Sigmoid colon (tissue), 7 donors: ENCODE data around the gene B3GAT1. TPM values are rescaled to one million over a fixed set of nuclear protein-coding genes. Genes with fewer than 3 reads are reported as not detected.

Experiments used
- DNase-seq: peaks from one replicate; pipeline ENCODE4 v3.0.0-alpha.2; 2019
- H3K27ac ChIP-seq, 4 donors: fragments of 200-600 bp; sonication (generic); one replicate each; pipeline ENCODE4 v1.5.1; 2016 to 2019; ENCODE audit warnings: mild to moderate bottlenecking in 1 of 4
- H3K27me3 ChIP-seq, 3 donors: fragments of 200-600 bp; sonication (generic); one replicate each; pipeline ENCODE4 v1.5.1; 2019; ENCODE audit warnings: mild to moderate bottlenecking in 1 of 3
- H3K36me3 ChIP-seq, 4 donors: fragments of 200-600 bp; sonication (generic); one replicate each; pipeline ENCODE4 v1.5.1; 2016 to 2019
- H3K4me1 ChIP-seq, 4 donors: fragments of 200-600 bp; sonication (generic); one replicate each; pipeline ENCODE4 v1.5.1; 2017 to 2019
- H3K4me3 ChIP-seq, 4 donors: fragments of 200-600 bp; sonication (generic); one replicate each; pipeline ENCODE4 v1.5.1; 2017 to 2019; ENCODE audit warnings: mild to moderate bottlenecking in 2 of 4, moderate library complexity in 1 of 4
- H3K9me3 ChIP-seq, 4 donors: fragments of 200-600 bp in 3 of 4; sonication (generic) in 3 of 4; one replicate each; pipeline versions ENCODE4 v1.5.1 to v1.6.1; 2013 to 2019
- CTCF ChIP-seq, 4 experiments: fragments of 450-650 bp in 3 of 4; fragments of 200-600 bp in 1 of 4; IDR thresholded peaks; one replicate each; pipeline ENCODE4 v1.5.1; 2016 to 2019; ENCODE audit warnings: antibody characterized with exemption in 4 of 4, mild to moderate bottlenecking in 3 of 4, moderate library complexity in 2 of 4
- EP300 ChIP-seq, 4 donors: sonication (generic); formaldehyde crosslinking; IDR thresholded peaks; one replicate each; pipeline ENCODE4 v1.6.1; 2017; ENCODE audit warnings: antibody characterized with exemption in 4 of 4
- POLR2A ChIP-seq, 2 donors: fragments of 450-650 bp; IDR thresholded peaks; one replicate each; pipeline ENCODE4 v1.6.1; 2016; ENCODE audit warnings: antibody characterized with exemption in 2 of 2, mild to moderate bottlenecking in 2 of 2, moderate library complexity in 2 of 2
- POLR2AphosphoS5 ChIP-seq, 4 donors: sonication (generic); formaldehyde crosslinking; IDR thresholded peaks; one replicate each; pipeline ENCODE4 v1.6.1; 2017; ENCODE audit warnings: antibody characterized with exemption in 4 of 4
- WGBS, 2 donors: extraction: QIAGEN DNeasy Blood & Tissue Kit; methylation state at CpG; one replicate each; pipeline ENCODE4 v1.1.7; 2013; 5-methylcytosine and 5-hydroxymethylcytosine counted together
- intact Hi-C: fragments of 100-400 bp; cut with DNase I; formaldehyde crosslinking; loops from one replicate; pipeline ENCODE4 v1.15.1; 2023
- polyA plus RNA-seq, 3 donors: library from polyadenylated mRNA; stranded (reverse); fragments of 200-250 nt; gene quantifications; one replicate each; pipeline ENCODE4 v1.2.3, GENCODE V29; 2013
- total RNA-seq, 4 donors: library from RNA; depleted of rRNA; stranded (reverse); fragments of >200 nt; gene quantifications; one replicate each; pipeline ENCODE4 v1.1.0, GENCODE V29; 2016
- donor health status: healthy with polysubstance abuse.
- donor health status: Bipolar disorder and iron deficiency.
- donor health status: healthy.

B3GAT1 gene
- total and polyA plus RNA-seq, 7 donors: 0.16 to 0.63 (median 0.27) TPM; not detected in 3

- Histone ChIP-seq H3K27me3 (peaks cover 0 to 78% (median 0%) of the 10 kb centered on the region in 3 donors), H3K27ac (no peak overlapping the region)
- TF ChIP-seq EP300 (IDR thresholded peaks at IDR 0.05) (no peak), POLR2AphosphoS5 (IDR thresholded peaks at IDR 0.05) (no peak), POLR2A (IDR thresholded peaks at IDR 0.05) (no peak), CTCF (IDR thresholded peaks at IDR 0.05) (no peak)
Measured at GRCh38 chr11:134390706-134391569, 21.1 kb downstream of the B3GAT1 start.

GRCh38 chr11:134389464-134390180 lies 22.4 kb downstream of the B3GAT1 start:
- Histone ChIP-seq H3K36me3 (no peaks in the 10 kb centered on the region), H3K27me3 (peaks cover 0 to 77% (median 0%) of the 10 kb centered on the region in 3 donors), H3K4me1 (no peaks in the 10 kb centered on the region), H3K9me3 (no peaks in the 10 kb centered on the region), H3K27ac (no peak overlapping the region), H3K4me3 (no peak overlapping the region)
- TF ChIP-seq CTCF (IDR thresholded peaks at IDR 0.05): no peak
- TF ChIP-seq EP300 (IDR thresholded peaks at IDR 0.05): no peak
- TF ChIP-seq POLR2A (IDR thresholded peaks at IDR 0.05): no peak
- TF ChIP-seq POLR2AphosphoS5 (IDR thresholded peaks at IDR 0.05): no peak
- no peak for DNase-seq
- 91 to 92% methylated on average over 25 of the region's 25 CpGs for WGBS, 2 donors
- intact Hi-C loops: no loop called here

More at GRCh38 chr11:134390706-134391569, 21.1 kb downstream of the B3GAT1 start:
- intact Hi-C loops: no loop called here
- no peaks in the 10 kb centered on the region for H3K4me1 ChIP-seq
- WGBS, 2 donors: 72 to 78% methylated on average over 15 of the region's 15 CpGs
- no peaks in the 10 kb centered on the region for H3K36me3 ChIP-seq
- DNase-seq: no peak
- no peak overlapping the region for H3K4me3 ChIP-seq
- H3K9me3 ChIP-seq: no peaks in the 10 kb centered on the region

- no peak for DNase-seq
- H3K27me3 ChIP-seq: peaks cover 0 to 69% (median 0%) of the 10 kb centered on the region in 3 donors
- no peak for TF ChIP-seq POLR2A (IDR thresholded peaks at IDR 0.05)
- TF ChIP-seq CTCF (IDR thresholded peaks at IDR 0.05): no peak
- no peak for TF ChIP-seq EP300 (IDR thresholded peaks at IDR 0.05)
- no peak for TF ChIP-seq POLR2AphosphoS5 (IDR thresholded peaks at IDR 0.05)
Measured at GRCh38 chr11:134388590-134388989, 23.5 kb downstream of the B3GAT1 start.

GRCh38 chr11:134387501-134387900 lies 24.5 kb downstream of the B3GAT1 start:
- H3K4me1 ChIP-seq: no peaks in the 10 kb centered on the region
- H3K9me3 ChIP-seq: no peaks in the 10 kb centered on the region
- 91 to 93% methylated on average over 21 of the region's 21 CpGs for WGBS, 2 donors
- peaks cover 0 to 66% (median 0%) of the 10 kb centered on the region in 3 donors for H3K27me3 ChIP-seq
- H3K27ac ChIP-seq: no peak overlapping the region
- intact Hi-C loops: no loop called here
- H3K4me3 ChIP-seq: no peak overlapping the region
- H3K36me3 ChIP-seq: no peaks in the 10 kb centered on the region
- TF ChIP-seq EP300 (IDR thresholded peaks at IDR 0.05) (no peak), POLR2A (IDR thresholded peaks at IDR 0.05) (no peak), CTCF (IDR thresholded peaks at IDR 0.05) (no peak), POLR2AphosphoS5 (IDR thresholded peaks at IDR 0.05) (no peak)
- DNase-seq: no peak

More at GRCh38 chr11:134388590-134388989, 23.5 kb downstream of the B3GAT1 start:
- H3K27ac ChIP-seq: no peak overlapping the region
- H3K36me3 ChIP-seq: no peaks in the 10 kb centered on the region
- H3K4me3 ChIP-seq: no peak overlapping the region
- H3K4me1 ChIP-seq: no peaks in the 10 kb centered on the region
- 83 to 84% methylated on average over 4 of the region's 4 CpGs for WGBS, 2 donors
- intact Hi-C loops: no loop called here
- no peaks in the 10 kb centered on the region for H3K9me3 ChIP-seq
